ENCODE measurements around the gene CD72.
"Not testable (repeated sequence)": the region's sequence is repeated elsewhere in the genome, so short reads cannot be mapped to it uniquely, and the experiment has no call there.

Gene CD72

DNA sequence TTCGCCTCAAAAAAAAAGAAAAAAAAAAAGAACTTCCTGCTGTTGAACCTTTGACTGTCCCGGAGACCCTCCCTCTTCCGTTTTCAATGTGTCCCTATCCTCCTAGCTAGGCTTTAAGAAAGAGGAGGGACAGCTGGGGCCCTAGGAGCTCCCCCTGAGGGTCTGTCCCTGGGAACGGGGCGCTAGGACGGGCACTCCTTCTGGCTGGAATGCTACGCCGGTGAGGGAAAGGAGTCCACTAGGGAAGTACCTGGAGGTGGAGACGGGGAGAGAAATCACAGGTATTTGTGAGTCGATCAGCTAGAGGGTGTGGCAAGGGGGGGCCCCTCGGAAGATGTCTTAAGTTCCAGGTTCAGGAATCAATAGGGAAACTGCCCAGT, 27.9 kb upstream of the CD72 start (continued):
- TF ChIP-seq ISL1 (CRISPR knock-in tag; IDR thresholded peaks at IDR 0.05) (no peak), GLIS3 (CRISPR knock-in tag; IDR thresholded peaks at IDR 0.05) (no peak)

GRCh38 chr9:35645736-35646135, 27.5 kb upstream of the CD72 start:
- ATAC-seq, result not testable (repeated sequence)

DNA sequence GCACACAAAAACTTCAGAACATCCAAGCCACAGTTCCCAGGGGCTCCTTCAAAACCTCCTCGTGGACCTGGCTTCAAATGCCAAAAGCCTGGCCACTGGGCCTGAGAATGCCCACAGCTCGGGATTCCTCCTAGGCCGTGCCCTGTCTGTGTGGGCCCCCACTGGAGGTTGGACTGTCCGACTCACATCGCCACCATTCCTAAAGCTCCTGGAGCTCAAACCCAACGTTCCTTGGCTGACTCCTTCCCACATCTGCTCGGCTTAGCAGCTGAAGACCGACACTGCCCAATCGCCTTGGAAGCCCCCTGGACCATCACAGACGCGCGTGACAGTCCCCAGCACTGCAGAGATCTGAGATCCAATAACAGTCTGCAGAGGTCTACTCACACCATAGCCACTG, 24.8 kb upstream of the CD72 start:
- ATAC-seq, result no peak
- TF ChIP-seq ZFP3 (CRISPR knock-in tag; IDR thresholded peaks at IDR 0.05) (no peak), TOX (CRISPR knock-in tag; IDR thresholded peaks at IDR 0.05; ENCODE audit: borderline replicate concordance) (no peak), ZNF8 (CRISPR knock-in tag; IDR thresholded peaks at IDR 0.05) (no peak), ISL1 (CRISPR knock-in tag; IDR thresholded peaks at IDR 0.05) (no peak), CREB5 (CRISPR knock-in tag; IDR thresholded peaks at IDR 0.05; ENCODE audit: low read depth) (no peak), ZNF70 (CRISPR knock-in tag; IDR thresholded peaks at IDR 0.05) (no peak), SNAI2 (CRISPR knock-in tag; IDR thresholded peaks at IDR 0.05) (no peak), RARB (CRISPR knock-in tag; IDR thresholded peaks at IDR 0.05) (no peak), OSR1 (CRISPR knock-in tag; IDR thresholded peaks at IDR 0.05) (no peak), ESRRG (CRISPR knock-in tag; IDR thresholded peaks at IDR 0.05) (no peak)

- not testable (repeated sequence) for ATAC-seq
Observed at GRCh38 chr9:35641478-35641877, 23.3 kb upstream of the CD72 start.

DNA sequence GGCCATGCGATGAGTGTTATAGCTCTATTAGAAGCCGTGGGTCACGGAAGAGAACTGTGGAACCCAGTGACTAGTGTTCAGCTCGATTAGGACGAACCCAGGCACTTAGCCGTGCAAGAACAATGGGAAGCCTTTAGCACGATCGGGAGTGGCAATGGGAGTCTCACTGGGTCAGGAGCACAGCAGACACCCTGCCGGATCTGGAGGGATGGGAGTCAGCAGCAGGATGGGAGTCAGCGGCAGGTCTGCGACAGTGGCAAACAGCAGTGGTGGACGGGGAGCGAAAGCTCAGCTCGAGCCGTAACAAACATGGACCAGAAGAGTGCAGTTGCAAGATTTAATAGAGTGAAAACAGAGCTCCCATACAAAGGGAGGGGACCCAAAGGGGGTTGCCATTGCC, 22.2 kb upstream of the CD72 start:
- ATAC-seq, result not testable (repeated sequence)

DNA sequence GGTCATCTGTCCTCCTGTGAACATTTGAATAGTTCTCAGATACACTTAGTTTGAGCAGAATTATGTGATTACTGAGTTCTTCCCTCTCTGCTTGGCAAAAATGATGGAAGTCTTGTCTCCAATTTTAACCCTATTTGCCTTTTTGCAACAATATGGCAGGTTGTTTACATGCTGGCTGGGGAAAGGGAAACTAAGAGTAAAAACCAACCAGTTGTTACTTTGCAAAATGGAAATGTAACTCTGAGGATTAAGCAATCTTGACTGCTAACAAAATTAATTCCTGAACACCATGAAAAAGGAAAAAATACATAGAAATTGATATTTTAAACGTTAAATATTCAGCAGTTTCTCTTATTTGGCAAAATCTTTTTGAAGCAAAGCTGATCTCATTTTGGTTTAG, 21.4 kb upstream of the CD72 start:
- no peak for ATAC-seq
- TF ChIP-seq RARB (CRISPR knock-in tag; IDR thresholded peaks at IDR 0.05), result no peak
- TF ChIP-seq POU6F1 (CRISPR knock-in tag; IDR thresholded peaks at IDR 0.05; ENCODE audit: borderline replicate concordance, low read depth), result no peak
- no peak for TF ChIP-seq PATZ1 (CRISPR knock-in tag; IDR thresholded peaks at IDR 0.05; ENCODE audit: borderline replicate concordance)
- TF ChIP-seq GLIS3 (CRISPR knock-in tag; IDR thresholded peaks at IDR 0.05), result no peak
- TF ChIP-seq ZFP30 (CRISPR knock-in tag; IDR thresholded peaks at IDR 0.05), result no peak
- TF ChIP-seq BACH2 (CRISPR knock-in tag; IDR thresholded peaks at IDR 0.05; ENCODE audit: borderline replicate concordance), result no peak
- no peak for TF ChIP-seq OSR1 (CRISPR knock-in tag; IDR thresholded peaks at IDR 0.05)
- TF ChIP-seq ZNF8 (CRISPR knock-in tag; IDR thresholded peaks at IDR 0.05), result no peak
- TF ChIP-seq ISL1 (CRISPR knock-in tag; IDR thresholded peaks at IDR 0.05), result no peak

DNA sequence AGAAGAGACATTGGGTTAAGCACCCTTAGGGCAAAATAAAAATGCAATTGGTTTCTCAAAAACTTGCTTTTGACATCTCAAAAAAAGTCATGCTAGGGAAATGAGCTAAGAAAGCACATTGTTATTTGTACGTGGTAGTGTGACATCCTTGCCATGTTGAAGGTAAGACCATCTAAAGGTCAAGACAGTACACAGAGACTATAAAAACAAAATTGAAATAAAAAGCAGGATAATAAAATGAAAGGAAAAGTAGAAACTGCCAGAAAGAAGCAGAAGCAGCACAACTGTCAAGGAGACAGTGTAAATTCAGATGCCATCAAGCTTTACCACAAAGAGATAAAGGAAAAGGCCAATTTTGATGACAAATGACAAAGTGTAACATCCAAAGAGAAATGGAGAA, 21.0 kb upstream of the CD72 start:
- not testable (repeated sequence) for ATAC-seq

DNA sequence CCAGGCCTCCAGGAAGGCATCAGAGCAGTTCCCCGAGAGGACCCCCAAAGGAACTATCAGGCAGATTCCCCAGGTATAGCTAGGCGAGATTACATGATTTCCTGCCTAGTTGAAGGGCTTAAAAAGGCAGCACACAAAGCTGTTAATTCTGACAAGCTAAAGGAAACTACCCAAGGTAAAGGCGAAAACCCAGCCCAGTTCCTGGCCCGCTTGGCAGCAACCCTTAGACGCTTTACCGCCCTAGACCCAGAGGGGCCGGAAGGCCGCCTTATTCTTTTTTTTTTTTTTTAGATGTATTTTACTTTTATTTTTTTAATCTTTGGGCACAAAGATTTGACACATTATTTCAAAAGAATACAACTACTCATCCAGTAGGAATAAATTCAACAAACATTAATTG, 20.5 kb upstream of the CD72 start:
- ATAC-seq, result not testable (repeated sequence)

- not testable (repeated sequence) for ATAC-seq
Observed at GRCh38 chr9:35637427-35637955, 19.3 kb upstream of the CD72 start.

GRCh38 chr9:35636877-35637246, 18.6 kb upstream of the CD72 start:
- ATAC-seq, result not testable (repeated sequence)

All from SK-N-SH treated with all-trans-retinoic acid at 6 μM for 48 hours (cell line).